ENCODE measurements around the gene METTL9.
"Not testable (repeated sequence)": the region's sequence is repeated elsewhere in the genome, so short reads cannot be mapped to it uniquely, and the experiment has no call there.

The METTL9 gene

GRCh38 chr16:21634216-21634615, 34.8 kb downstream of the METTL9 start:
- TF ChIP-seq CTCF (IDR thresholded peaks at IDR 0.05; ENCODE audit: low read depth, low read length, missing control alignments) = no peak
- no peak overlapping the region for H3K4me3 ChIP-seq (ENCODE audit: low read depth, low read length)
- DNase-seq (ENCODE audit: low read depth) = no peak
- in situ Hi-C loops (cut with HindIII; ENCODE audit: low sequenced_read_pairs) = no loop called here

- DNase-seq (ENCODE audit: low read depth); H3K4me3 ChIP-seq (ENCODE audit: low read depth, low read length); in situ Hi-C loops (cut with HindIII; ENCODE audit: low sequenced_read_pairs): not testable (repeated sequence)
Observed at GRCh38 chr16:21635694-21636093, 36.3 kb downstream of the METTL9 start.

- DNase-seq (ENCODE audit: low read depth) = no peak
- in situ Hi-C loops (cut with HindIII; ENCODE audit: low sequenced_read_pairs) = no loop called here
- TF ChIP-seq CTCF (IDR thresholded peaks at IDR 0.05; ENCODE audit: low read depth, low read length, missing control alignments) = no peak
- no peak overlapping the region for H3K4me3 ChIP-seq (ENCODE audit: low read depth, low read length)
Observed at GRCh38 chr16:21637032-21637968, 37.9 kb downstream of the METTL9 start.

GRCh38 chr16:21638573-21638975, 39.2 kb downstream of the METTL9 start:
- in situ Hi-C loops (cut with HindIII; ENCODE audit: low sequenced_read_pairs) = no loop called here
- DNase-seq (ENCODE audit: low read depth) = no peak
- TF ChIP-seq CTCF (IDR thresholded peaks at IDR 0.05; ENCODE audit: low read depth, low read length, missing control alignments) = no peak
- no peak overlapping the region for H3K4me3 ChIP-seq (ENCODE audit: low read depth, low read length)

GRCh38 chr16:21639493-21639892, 40.1 kb downstream of the METTL9 start:
- no peak for DNase-seq (ENCODE audit: low read depth)
- in situ Hi-C loops (cut with HindIII; ENCODE audit: low sequenced_read_pairs) = no loop called here
- H3K4me3 ChIP-seq (ENCODE audit: low read depth, low read length) = no peak overlapping the region
- no peak for TF ChIP-seq CTCF (IDR thresholded peaks at IDR 0.05; ENCODE audit: low read depth, low read length, missing control alignments)

- in situ Hi-C loops (cut with HindIII; ENCODE audit: low sequenced_read_pairs) = no loop called here
Observed at GRCh38 chr16:21641916-21642315, 42.5 kb downstream of the METTL9 start.

More at GRCh38 chr16:21641916-21642315, 42.5 kb downstream of the METTL9 start:
- no peak for DNase-seq (ENCODE audit: low read depth)
- TF ChIP-seq CTCF (IDR thresholded peaks at IDR 0.05; ENCODE audit: low read depth, low read length, missing control alignments) = no peak
- no peak overlapping the region for H3K4me3 ChIP-seq (ENCODE audit: low read depth, low read length)
